ENCODE measurements around the gene PCID2.

PCID2 gene

DNA sequence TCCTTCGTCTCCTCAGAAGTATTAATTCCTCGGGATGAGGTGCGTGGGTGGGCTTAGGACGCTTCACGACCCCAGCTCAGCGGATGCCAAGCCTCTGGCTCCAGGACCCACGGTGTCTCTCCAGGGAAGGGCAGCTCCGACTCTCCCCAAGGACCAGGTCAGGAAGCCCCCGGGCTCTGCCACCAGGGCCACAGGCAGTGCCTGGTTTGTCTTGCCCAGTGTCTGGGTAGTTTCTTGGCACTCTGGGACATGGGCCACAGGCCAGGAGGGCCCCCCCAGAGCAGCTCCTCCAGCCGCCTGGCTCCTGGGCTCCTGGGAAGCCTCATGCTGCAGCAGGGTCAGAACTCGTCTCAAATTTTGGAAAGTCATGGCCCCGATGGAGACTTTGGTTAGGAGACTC lies 47.5 kb downstream of the PCID2 start:
- Histone ChIP-seq H3K9ac (ENCODE audit: low read length) (no peak overlapping the region), H3K4me1 (ENCODE audit: insufficient read depth, low read length, severe bottlenecking) (no peaks in the 10 kb centered on the region), H3K79me2 (ENCODE audit: insufficient read depth, low read length) (no peaks in the 10 kb centered on the region), H3K4me3 (ENCODE audit: low read depth, low read length, poor library complexity, severe bottlenecking) (no peak overlapping the region), H3K9me3 (ENCODE audit: low read length) (peaks cover 3% of the 10 kb centered on the region), H3K27ac (ENCODE audit: low read depth, low read length, poor library complexity, severe bottlenecking) (no peak overlapping the region), H3K4me2 (ENCODE audit: low read length) (no peak overlapping the region), H3F3A (ENCODE audit: insufficient read depth, low read length) (no peaks in the 10 kb centered on the region), H4K20me1 (ENCODE audit: insufficient read depth, low read length) (no peaks in the 10 kb centered on the region), H2AFZ (ENCODE audit: low read length) (no peak overlapping the region), H3K36me3 (ENCODE audit: insufficient read depth, low read length) (peaks cover 5% of the 10 kb centered on the region; the same call in 1 of the 2 replicates), H3K27me3 (ENCODE audit: insufficient read depth, low read length) (peaks cover 14% of the 10 kb centered on the region), H3K9me2 (ENCODE audit: low read depth, low read length) (no peaks in the 10 kb centered on the region)
- no peak for TF ChIP-seq EZH2 (IDR thresholded peaks at IDR 0.05; ENCODE audit: borderline replicate concordance, low read length)
- TF ChIP-seq, protein P1, sequence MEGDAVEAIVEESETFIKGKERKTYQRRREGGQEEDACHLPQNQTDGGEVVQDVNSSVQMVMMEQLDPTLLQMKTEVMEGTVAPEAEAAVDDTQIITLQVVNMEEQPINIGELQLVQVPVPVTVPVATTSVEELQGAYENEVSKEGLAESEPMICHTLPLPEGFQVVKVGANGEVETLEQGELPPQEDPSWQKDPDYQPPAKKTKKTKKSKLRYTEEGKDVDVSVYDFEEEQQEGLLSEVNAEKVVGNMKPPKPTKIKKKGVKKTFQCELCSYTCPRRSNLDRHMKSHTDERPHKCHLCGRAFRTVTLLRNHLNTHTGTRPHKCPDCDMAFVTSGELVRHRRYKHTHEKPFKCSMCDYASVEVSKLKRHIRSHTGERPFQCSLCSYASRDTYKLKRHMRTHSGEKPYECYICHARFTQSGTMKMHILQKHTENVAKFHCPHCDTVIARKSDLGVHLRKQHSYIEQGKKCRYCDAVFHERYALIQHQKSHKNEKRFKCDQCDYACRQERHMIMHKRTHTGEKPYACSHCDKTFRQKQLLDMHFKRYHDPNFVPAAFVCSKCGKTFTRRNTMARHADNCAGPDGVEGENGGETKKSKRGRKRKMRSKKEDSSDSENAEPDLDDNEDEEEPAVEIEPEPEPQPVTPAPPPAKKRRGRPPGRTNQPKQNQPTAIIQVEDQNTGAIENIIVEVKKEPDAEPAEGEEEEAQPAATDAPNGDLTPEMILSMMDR (IDR thresholded peaks at IDR 0.05; ENCODE audit: low read length), result no peak

DNA sequence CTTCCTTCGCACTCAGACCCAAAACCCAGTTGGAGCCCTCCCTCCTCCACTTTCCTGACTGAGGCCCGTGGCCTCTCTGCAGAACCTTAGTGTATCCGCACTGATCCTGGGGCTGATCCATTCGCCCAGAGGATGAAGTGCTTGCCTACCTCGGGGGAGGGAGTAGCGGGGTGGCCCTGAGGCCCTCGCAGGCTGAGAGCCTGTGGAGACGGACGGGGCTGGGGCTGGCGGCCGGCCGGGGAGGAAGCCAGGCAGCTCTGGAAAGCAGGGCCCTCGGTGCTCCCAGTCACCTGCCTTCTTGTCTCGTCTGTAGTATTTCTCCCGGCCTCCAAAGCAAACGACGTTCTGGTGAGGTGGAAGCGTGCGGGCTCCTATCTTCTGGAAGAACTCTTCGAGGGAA lies 48.8 kb downstream of the PCID2 start:
- Histone ChIP-seq H3K9ac (ENCODE audit: low read length) (no peak overlapping the region), H4K20me1 (ENCODE audit: insufficient read depth, low read length) (no peaks in the 10 kb centered on the region), H3K4me2 (ENCODE audit: low read length) (no peak overlapping the region), H3K4me3 (ENCODE audit: low read depth, low read length, poor library complexity, severe bottlenecking) (no peak overlapping the region), H3K9me3 (ENCODE audit: low read length) (peaks cover 8% of the 10 kb centered on the region), H3K9me2 (ENCODE audit: low read depth, low read length) (no peaks in the 10 kb centered on the region), H3K27me3 (ENCODE audit: insufficient read depth, low read length) (peaks cover 22% of the 10 kb centered on the region), H3K4me1 (ENCODE audit: insufficient read depth, low read length, severe bottlenecking) (peaks cover under 1% of the 10 kb centered on the region), H3K36me3 (ENCODE audit: insufficient read depth, low read length) (peaks cover 5% of the 10 kb centered on the region; the same call in 1 of the 2 replicates), H3K27ac (ENCODE audit: low read depth, low read length, poor library complexity, severe bottlenecking) (no peak overlapping the region), H2AFZ (ENCODE audit: low read length) (no peak overlapping the region), H3F3A (ENCODE audit: insufficient read depth, low read length) (no peaks in the 10 kb centered on the region), H3K79me2 (ENCODE audit: insufficient read depth, low read length) (no peaks in the 10 kb centered on the region)
- TF ChIP-seq EZH2 (IDR thresholded peaks at IDR 0.05; ENCODE audit: borderline replicate concordance, low read length), result no peak
- TF ChIP-seq, protein P1 (IDR thresholded peaks at IDR 0.05; ENCODE audit: low read length), result no peak

DNA sequence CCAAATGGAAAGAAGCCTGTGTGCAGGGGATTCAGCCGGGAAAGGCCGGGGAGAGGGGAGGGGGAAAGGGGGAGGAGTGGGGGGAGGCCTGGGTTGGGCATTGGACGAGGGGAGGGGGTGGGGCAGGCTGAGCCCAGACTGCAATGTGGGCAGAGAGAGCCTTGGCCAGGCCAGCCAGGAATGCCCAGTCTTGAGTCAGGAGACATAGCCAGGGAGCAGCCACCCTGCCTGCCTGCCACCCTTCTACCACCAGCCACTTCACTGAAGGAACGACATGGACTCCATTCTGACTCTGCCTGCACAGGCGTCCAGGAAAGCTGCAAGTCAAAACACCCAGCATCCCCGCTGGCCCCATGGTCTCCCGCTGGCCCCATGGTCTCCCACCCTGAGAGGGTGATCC lies 49.5 kb downstream of the PCID2 start:
- H3K36me3 ChIP-seq (ENCODE audit: insufficient read depth, low read length), result peaks cover 5% of the 10 kb centered on the region; the same call in 1 of the 2 replicates
- TF ChIP-seq, protein P1 (IDR thresholded peaks at IDR 0.05; ENCODE audit: low read length), result no peak
- no peak for TF ChIP-seq EZH2 (IDR thresholded peaks at IDR 0.05; ENCODE audit: borderline replicate concordance, low read length)
- no peak overlapping the region for H3K27ac ChIP-seq (ENCODE audit: low read depth, low read length, poor library complexity, severe bottlenecking)
- no peaks in the 10 kb centered on the region for H3K9me2 ChIP-seq (ENCODE audit: low read depth, low read length)
- peaks cover 5% of the 10 kb centered on the region for H3K4me1 ChIP-seq (ENCODE audit: insufficient read depth, low read length, severe bottlenecking)
- no peak overlapping the region for H3K4me2 ChIP-seq (ENCODE audit: low read length)
- peaks cover 8% of the 10 kb centered on the region for H3K9me3 ChIP-seq (ENCODE audit: low read length)
- no peaks in the 10 kb centered on the region for H3F3A ChIP-seq (ENCODE audit: insufficient read depth, low read length)
- no peaks in the 10 kb centered on the region for H3K79me2 ChIP-seq (ENCODE audit: insufficient read depth, low read length)
- H2AFZ ChIP-seq (ENCODE audit: low read length), result no peak overlapping the region
- H3K4me3 ChIP-seq (ENCODE audit: low read depth, low read length, poor library complexity, severe bottlenecking), result no peak overlapping the region
- H3K9ac ChIP-seq (ENCODE audit: low read length), result no peak overlapping the region
- no peaks in the 10 kb centered on the region for H4K20me1 ChIP-seq (ENCODE audit: insufficient read depth, low read length)
- H3K27me3 ChIP-seq (ENCODE audit: insufficient read depth, low read length), result peaks cover 22% of the 10 kb centered on the region

Measured in OCI-LY1 (cell line).